ENCODE data around the gene MDM2. TPM values are rescaled to one million over a fixed set of nuclear protein-coding genes. Genes with fewer than 3 reads are reported as not detected.

MDM2 gene
- total and polyA plus RNA-seq, 2 of the 8 experiments (the other 6 are each of a cell fraction or from before 2014, with no cell fraction given) = 15.1 to 115 TPM

GRCh38 chr12:68766646-68767045 is 41.3 kb upstream of the MDM2 start (continued):
- no peak for TF ChIP-seq CHD7 (IDR thresholded peaks at IDR 0.05; ENCODE audit: insufficient replicate concordance, low read length)
- no peak for TF ChIP-seq SRF (IDR thresholded peaks at IDR 0.05; ENCODE audit: low read depth, low read length)
- TF ChIP-seq BCL11A (IDR thresholded peaks at IDR 0.05; ENCODE audit: low read depth in 2 of 2, low read length in 2 of 2) = no peak
- TF ChIP-seq BACH1 (IDR thresholded peaks at IDR 0.05; ENCODE audit: low read length) = no peak
- TF ChIP-seq RAD21 (IDR thresholded peaks at IDR 0.05 in 1 of 2, conservative IDR thresholded peaks at IDR 0.05 in 1 of 2; ENCODE audit: low read depth in 2 of 2, low read length in 2 of 2) = no peak
- TF ChIP-seq SIN3A (conservative IDR thresholded peaks at IDR 0.05 in 1 of 2, IDR thresholded peaks at IDR 0.05 in 1 of 2; ENCODE audit: low read depth in 1 of 2, low read length in 2 of 2) = no peak
- no peak for TF ChIP-seq CREB1 (IDR thresholded peaks at IDR 0.05)
- TF ChIP-seq PHF8 (conservative IDR thresholded peaks at IDR 0.05; ENCODE audit: low read depth, low read length) = no peak

All from H1 (cell line).